GM19193 (cell line): ENCODE data around the gene TSEN15.

Source experiments
- POLR2A ChIP-seq: IDR thresholded peaks from 4 replicates; pipeline ENCODE4 v1.6.1; 2011; ENCODE audit not compliant: insufficient read depth, insufficient read length; ENCODE audit errors: extremely low read depth

Gene TSEN15

GRCh38 chr1:184025242-184025675, 26.3 kb upstream of the TSEN15 start:
- TF ChIP-seq POLR2A: no peak

DNA sequence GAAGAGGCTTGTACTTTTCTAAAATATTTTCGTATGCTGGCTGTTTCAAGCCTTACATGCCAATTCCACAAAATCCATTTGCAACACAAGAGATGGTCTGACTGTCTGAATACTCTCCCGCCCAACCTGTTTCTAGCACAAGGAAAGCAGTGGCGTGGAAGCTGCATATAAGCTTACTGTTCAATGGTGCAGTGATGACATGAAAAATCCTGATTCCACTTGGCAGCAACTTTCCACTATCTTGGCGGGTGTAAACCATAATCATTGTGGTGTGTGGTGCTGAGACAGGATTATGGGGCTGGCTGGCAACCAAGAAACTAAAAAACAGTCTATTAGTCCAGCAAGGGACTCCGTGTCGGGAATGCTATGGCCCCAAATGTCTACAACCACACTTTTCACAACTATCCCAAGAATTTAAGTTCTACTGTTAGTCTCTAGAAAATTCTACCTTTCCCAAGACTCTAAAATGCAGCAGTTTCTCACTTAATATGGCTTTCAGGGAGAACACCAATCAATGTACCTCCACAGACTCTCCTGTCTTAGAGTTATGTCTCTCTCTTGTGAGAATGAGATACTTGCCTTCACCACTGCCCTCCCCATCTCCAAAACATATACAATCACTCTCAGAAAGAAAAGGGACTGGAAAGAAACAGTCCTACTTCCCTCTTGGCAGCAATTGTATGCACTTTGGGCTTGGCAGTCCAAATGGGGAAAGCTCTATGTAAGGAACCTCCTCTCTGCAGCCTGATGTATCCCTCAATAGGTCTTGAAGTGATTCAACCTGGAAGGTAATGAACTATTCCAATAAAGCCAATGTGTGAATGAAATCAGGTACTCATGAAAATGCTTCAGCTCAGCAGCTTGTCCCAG, 23.5 kb upstream of the TSEN15 start:
- TF ChIP-seq POLR2A: no peak

GRCh38 chr1:184028854-184029623, 22.5 kb upstream of the TSEN15 start:
- no peak for TF ChIP-seq POLR2A

DNA sequence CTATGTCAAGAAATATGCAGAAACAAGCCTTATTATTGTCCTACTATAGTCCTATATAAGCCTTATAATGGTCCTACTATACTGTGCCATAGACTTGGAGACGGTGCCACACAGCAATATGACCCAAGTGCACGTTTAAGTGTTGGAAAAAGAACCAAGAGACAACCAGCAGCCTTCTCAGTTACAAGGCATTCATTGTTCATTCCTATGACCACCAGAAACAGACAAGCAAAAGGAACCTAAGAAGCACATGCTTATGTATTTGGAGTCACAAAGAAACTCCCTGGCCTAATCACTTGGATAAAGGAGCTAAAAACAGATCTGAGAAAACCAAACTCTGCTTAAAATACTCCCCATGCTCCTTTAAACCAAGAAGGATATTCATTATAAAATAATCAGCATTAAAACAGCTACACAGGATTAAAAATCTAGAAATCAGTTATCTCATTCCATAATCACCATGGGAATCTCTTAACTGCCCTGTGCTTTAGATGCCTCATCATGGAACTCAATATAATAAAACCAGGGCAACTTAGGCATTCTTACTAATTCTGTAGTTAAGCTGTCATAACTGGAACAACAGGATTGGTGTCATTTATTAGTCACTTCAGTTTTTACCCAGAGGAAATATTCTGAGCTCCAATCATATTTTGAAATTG, 21.0 kb upstream of the TSEN15 start:
- TF ChIP-seq POLR2A: no peak

- TF ChIP-seq POLR2A: no peak
Measured at GRCh38 chr1:184031092-184031408, 20.5 kb upstream of the TSEN15 start.

DNA sequence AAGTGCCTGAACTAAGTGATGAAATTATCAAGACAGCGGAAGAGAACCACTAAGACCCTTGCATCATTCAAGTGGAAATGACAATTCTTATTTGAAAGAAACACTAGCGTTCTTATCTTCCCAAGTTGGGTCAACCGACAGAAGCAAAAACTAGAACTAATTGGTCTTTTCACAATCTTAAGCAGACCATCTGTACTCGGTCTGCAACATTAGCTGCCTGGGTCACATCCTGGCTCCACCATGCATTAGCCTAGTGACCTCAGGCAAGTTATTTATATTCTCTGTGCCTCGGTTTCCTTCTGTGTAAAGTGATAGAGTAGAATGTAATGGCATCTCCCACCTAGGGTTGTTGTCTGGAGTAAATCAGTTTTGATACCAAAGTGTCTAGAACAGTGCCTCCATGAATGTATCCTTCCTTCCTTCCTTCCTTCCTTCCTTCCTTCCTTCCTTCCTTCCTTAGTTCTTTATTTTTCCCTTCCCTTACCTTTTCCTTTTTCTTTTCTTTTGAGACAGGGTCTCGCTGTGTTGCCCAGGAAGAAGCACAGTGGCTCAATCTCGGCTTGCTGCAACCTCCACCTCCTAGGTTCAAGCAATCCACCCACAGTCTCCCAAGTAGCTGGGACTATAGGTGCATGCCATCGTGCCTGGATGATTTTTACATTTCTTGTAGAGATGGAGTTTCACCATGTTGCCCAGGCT, 20.0 kb upstream of the TSEN15 start:
- TF ChIP-seq POLR2A: no peak

DNA sequence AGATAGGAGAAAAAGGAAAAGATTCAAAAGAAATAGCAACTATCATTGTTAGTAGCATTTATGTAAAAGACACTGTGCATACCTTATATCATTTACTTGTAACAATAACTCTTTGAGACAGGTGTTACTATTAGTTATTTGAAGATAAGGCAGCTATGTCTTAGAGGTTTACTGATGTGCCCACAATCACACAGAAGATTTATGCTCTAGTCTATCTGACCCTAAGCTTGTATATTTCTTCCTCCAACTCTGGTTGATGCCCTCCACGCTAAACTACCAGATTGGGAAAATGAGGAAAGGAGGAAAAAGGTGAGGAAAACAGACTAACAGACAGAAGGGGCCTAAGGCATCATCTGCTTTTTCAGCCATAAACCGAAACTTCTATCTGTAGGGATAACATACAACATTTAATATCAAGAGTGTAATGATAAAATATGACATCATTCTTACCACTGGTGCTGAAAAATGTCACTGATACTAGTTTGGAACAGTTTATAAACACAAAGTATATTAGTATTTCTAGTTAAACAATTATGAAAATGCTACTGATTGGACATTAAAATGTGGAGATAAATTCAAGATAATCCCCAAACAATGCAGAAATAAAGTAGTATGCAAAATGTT, 19.1 kb upstream of the TSEN15 start:
- no peak for TF ChIP-seq POLR2A

DNA sequence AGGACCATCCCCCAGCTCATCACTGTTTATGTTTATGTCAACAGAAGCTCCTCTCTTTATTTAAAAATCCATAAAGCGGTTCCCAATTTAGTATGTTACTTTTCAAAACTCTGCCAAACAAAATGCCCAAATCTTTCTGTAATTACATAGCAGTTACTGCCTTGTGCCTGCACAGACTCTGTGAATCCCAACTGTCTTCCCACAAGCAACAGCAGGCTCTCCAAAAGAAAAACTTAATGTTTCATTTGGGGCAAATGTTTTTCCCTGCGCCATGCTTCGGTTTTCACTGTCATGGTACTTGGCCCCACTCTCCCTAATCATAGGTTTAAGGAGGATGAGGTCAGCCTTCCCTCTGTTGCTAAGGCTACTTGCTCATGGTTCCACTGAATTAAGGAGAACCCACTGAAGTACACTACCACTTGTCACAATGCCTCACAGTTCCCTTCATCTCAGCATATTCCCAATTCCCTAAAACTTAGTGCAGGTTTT, 18.6 kb upstream of the TSEN15 start:
- no peak for TF ChIP-seq POLR2A

GRCh38 chr1:184033711-184034167, 17.8 kb upstream of the TSEN15 start:
- TF ChIP-seq POLR2A: no peak

GRCh38 chr1:184034761-184035379, 16.7 kb upstream of the TSEN15 start:
- TF ChIP-seq POLR2A: no peak

DNA sequence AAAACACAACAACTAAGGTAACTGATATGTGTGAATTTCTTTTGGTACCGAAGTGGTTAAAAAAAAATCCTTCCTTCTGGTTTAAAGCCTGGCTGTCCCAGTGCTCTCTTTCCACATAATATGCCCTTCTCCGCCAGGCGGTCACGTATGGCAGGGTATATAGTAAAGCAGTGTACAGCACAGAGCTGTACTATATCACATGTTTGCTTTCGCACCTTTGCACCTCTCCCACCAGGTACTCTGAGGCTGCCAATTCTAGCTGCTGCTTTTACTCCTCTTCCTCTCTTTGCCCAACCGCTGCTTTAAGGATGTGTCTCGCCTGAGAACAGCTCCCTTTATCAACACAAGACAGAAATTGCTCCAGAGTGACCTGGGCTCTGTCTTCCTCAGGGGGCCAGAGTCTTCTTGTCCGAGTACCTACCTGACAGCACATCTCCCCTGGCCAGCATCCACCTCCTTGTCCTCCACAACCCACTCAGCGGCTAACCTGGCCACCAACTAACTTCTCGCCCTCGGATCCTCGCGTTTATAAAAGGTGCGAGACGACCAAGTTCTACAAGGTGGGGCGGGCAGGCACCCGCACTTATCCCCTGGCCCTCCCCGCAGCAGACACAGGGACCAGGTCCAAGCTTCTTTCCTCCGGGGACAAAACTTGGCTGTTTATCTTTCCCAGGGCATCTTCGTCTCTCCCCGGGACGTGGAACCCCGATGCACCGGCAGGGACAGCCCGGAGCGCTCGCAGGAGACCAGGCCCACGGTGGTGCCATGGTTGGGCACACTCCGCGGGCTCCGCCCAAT, 15.6 kb upstream of the TSEN15 start:
- TF ChIP-seq POLR2A: no peak

- no peak for TF ChIP-seq POLR2A
Measured at GRCh38 chr1:184036517-184036949, 15.0 kb upstream of the TSEN15 start.
